A673 (cell line): Measurements from ENCODE around the gene PLCG1. TPM values are rescaled to one million over a fixed set of nuclear protein-coding genes. Genes with fewer than 3 reads are reported as not detected.

Experiments
- BruUV-seq: library from RNA; stranded (reverse); fragments of 400-500 nt; replicated peaks from 2 replicates; lab custom pipeline; 2021; lab: Mats Ljungman, UMichigan
- CTCF ChIA-PET: fragments of 300-600 bp; sonication (Branson Sonifier 250); formaldehyde crosslinking; loops from one replicate; lab custom pipeline; 2022; ENCODE audit warnings: antibody characterized with exemption; lab: Charles Lee
- POLR2A ChIA-PET: fragments of 300-600 bp; sonication (Branson Sonifier 250); formaldehyde crosslinking; loops from one replicate; lab custom pipeline; 2022; ENCODE audit warnings: antibody characterized with exemption; ENCODE audit not compliant: low non-redundant PET; lab: Charles Lee
- DNase-seq: peaks from one replicate; pipeline ENCODE4 v3.0.0-alpha.2; 2015; ENCODE audit warnings: low spot score
- H3K27ac ChIP-seq: fragments of 200-600 bp; sonication (generic); 2 replicates; pipeline ENCODE4 v1.5.1; 2016; ENCODE audit warnings: mixed run types, low read depth, mild to moderate bottlenecking, mixed read lengths, antibody characterized with exemption, low read length; ENCODE audit not compliant: poor library complexity, severe bottlenecking
- H3K27me3 ChIP-seq: fragments of 200-600 bp; sonication (generic); replicated peaks from 2 replicates; pipeline ENCODE4 v1.6.1; 2017; ENCODE audit warnings: mixed run types, low read depth, mild to moderate bottlenecking, mixed read lengths, antibody characterized with exemption, low read length; ENCODE audit not compliant: insufficient read depth, poor library complexity
- H3K36me3 ChIP-seq: fragments of 200-600 bp; sonication (generic); 2 replicates; pipeline ENCODE4 v1.6.1; 2016; ENCODE audit warnings: mixed run types, mild to moderate bottlenecking, mixed read lengths, antibody characterized with exemption, low read length; ENCODE audit not compliant: insufficient read depth, poor library complexity, severe bottlenecking
- H3K4me1 ChIP-seq: fragments of 200-600 bp; sonication (generic); 2 replicates; pipeline ENCODE4 v1.6.1; 2017; ENCODE audit warnings: mixed run types, mild to moderate bottlenecking, mixed read lengths, antibody characterized with exemption, low read length; ENCODE audit not compliant: insufficient read depth, poor library complexity, severe bottlenecking
- H3K4me3 ChIP-seq: fragments of 200-600 bp; sonication (generic); 2 replicates; pipeline ENCODE4 v1.5.1; 2016; ENCODE audit warnings: low read depth, mixed run types, mild to moderate bottlenecking, mixed read lengths, low read length; ENCODE audit not compliant: poor library complexity, severe bottlenecking
- H3K9me3 ChIP-seq: fragments of 200-600 bp; sonication (generic); 2 replicates; pipeline ENCODE4 v1.6.1; 2016; ENCODE audit warnings: mixed run types, low read depth, mild to moderate bottlenecking, mixed read lengths, antibody characterized with exemption, low read length; ENCODE audit not compliant: poor library complexity, severe bottlenecking
- CTCF ChIP-seq: fragments of 300-800, 200-600 bp; sonication (generic); conservative IDR thresholded peaks from 2 replicates; pipeline ENCODE4 v1.5.1; 2017; ENCODE audit warnings: low read depth, mild to moderate bottlenecking, antibody characterized with exemption, low read length, moderate library complexity, mixed read lengths
- EZH2 ChIP-seq: fragments of 200-600 bp; sonication (generic); IDR thresholded peaks from 2 replicates; pipeline ENCODE4 v1.6.1; 2017; ENCODE audit warnings: borderline replicate concordance, low read depth, mild to moderate bottlenecking, mixed read lengths, antibody characterized with exemption, low read length; ENCODE audit not compliant: poor library complexity, severe bottlenecking
- intact Hi-C: fragments of 100-400 bp; cut with micrococcal nuclease; formaldehyde crosslinking; loops from one replicate; pipeline ENCODE4 v1.10.0; 2022; ENCODE audit not compliant: unreplicated experiment
- total RNA-seq: library from RNA; stranded (reverse); gene quantifications from 2 replicates; pipeline ENCODE4 v1.2.3, GENCODE V29; 2021

The PLCG1 gene
- total RNA-seq, 1 experiment from 2014 or later: 146 TPM

DNA sequence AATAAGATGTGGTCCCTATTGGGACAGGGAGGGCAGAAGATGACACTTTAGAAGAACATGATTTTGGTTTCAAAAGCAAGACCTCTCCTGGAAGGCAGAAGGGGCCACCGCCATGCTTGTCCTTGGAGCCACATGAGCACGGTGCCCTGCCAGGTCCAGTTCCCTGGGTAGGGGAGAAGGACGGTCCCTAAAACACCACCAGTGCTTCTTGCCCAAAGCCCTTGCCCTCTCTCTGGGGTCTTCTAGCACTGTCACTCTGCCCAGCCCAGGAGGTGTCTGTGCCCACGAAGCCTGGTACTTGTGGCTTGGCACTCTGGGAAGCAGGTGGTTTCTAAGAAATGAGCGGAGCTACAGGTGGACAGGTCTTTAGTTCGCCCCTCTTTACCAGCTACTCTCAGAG lies 46.0 kb downstream of the PLCG1 start:
- H3K9me3 ChIP-seq: no peaks in the 10 kb centered on the region
- TF ChIP-seq CTCF (no peak), EZH2 (no peak)
- BruUV-seq: no TSS peak
- no peak for DNase-seq
- no peaks in the 10 kb centered on the region for H3K36me3 ChIP-seq
- peaks cover 9% of the 10 kb centered on the region for H3K4me1 ChIP-seq
- no peaks in the 10 kb centered on the region for H3K27me3 ChIP-seq
- ChIA-PET POLR2A (no interaction called here), CTCF (no interaction called here)
- no peak overlapping the region for H3K27ac ChIP-seq
- H3K4me3 ChIP-seq: no peak overlapping the region
- intact Hi-C loops: no loop called here

DNA sequence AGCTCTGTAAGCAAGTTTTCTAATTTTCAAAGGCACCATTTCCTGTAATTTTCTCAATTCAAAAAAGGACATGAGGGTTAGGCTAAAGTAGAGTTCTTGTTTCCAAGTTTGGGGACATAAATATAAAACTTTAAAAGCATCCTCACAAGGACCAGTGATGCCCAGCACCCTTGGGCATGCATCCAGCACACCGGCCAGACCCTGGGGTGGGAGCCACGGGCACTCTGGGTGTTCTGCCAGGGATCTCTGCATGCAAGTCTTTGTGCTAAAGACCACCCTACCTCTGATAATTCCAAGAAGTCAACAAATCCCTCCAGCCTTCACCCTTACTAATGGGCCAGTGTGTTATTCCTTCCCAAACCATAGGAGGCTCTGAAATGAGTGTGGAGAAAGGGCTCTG lies 46.5 kb downstream of the PLCG1 start:
- Histone ChIP-seq H3K27me3 (no peaks in the 10 kb centered on the region), H3K9me3 (no peaks in the 10 kb centered on the region), H3K4me1 (peaks cover 4% of the 10 kb centered on the region), H3K4me3 (no peak overlapping the region), H3K36me3 (no peaks in the 10 kb centered on the region), H3K27ac (no peak overlapping the region)
- intact Hi-C loops: no loop called here
- BruUV-seq: no TSS peak
- ChIA-PET CTCF (no interaction called here), POLR2A (no interaction called here)
- no peak for TF ChIP-seq CTCF
- no peak for TF ChIP-seq EZH2
- DNase-seq: no peak

DNA sequence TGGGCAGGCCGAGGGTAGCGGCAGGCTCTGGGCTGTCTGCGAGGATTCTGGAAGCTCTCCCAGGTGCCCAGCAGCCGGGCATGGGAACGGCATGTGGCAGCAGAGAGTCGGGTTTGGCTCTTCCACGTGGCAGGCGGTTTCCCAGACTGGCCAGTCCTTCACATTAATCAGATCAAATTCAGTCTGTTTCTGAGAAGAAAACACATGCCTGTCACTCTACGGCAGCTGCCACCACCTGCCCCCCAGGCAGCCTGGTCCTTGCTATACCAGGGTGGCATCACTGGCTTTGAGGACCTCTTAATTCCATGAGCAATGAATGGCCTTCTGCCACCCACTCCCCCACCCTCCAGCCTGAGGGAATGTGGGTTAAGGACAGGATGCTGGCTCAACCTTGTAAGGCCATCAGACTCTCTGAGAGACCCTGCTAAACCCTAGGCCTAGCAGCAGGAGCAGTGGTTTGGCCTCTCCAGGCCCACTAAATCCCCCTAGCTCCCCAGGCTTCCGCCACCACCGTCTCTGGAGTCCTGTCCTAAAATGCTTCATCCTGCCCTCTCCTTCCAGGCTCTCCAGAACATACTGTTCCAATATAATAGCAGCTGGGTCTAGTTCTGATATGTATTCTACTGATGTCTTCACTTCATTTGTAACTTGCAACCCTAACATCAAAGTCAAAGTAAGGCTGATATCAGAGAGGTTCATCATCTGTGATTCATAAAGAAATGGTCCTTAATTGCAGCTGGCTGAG lies 47.8 kb downstream of the PLCG1 start:
- ChIA-PET CTCF (no interaction called here), POLR2A (no interaction called here)
- H3K27ac ChIP-seq: no peak overlapping the region
- H3K4me1 ChIP-seq: no peaks in the 10 kb centered on the region
- H3K27me3 ChIP-seq: no peaks in the 10 kb centered on the region
- no peak for DNase-seq
- TF ChIP-seq CTCF (no peak), EZH2 (no peak)
- H3K9me3 ChIP-seq: no peaks in the 10 kb centered on the region
- no peak overlapping the region for H3K4me3 ChIP-seq
- intact Hi-C loops: no loop called here
- no peaks in the 10 kb centered on the region for H3K36me3 ChIP-seq
- BruUV-seq: no TSS peak
